HepG2 (cell line): ENCODE data around the gene PTPN13. TPM values are rescaled to one million over a fixed set of nuclear protein-coding genes. Genes with fewer than 3 reads are reported as not detected.

Source experiments
- DNMT3B ChIP-seq: conservative IDR thresholded peaks from 2 replicates; pipeline ENCODE4 v1.6.1; 2016; ENCODE audit warnings: missing biosample characterization, control low read depth
- GTF2F1 ChIP-seq: fragments of 150-350 bp; IDR thresholded peaks from 2 replicates; pipeline ENCODE4 v1.6.1; 2014; ENCODE audit warnings: low read length
- HMG20B ChIP-seq: conservative IDR thresholded peaks from 2 replicates; pipeline ENCODE4 v1.6.1; 2016; ENCODE audit warnings: missing genetic modification reagents, missing compliant biosample characterization
- KMT2B ChIP-seq: IDR thresholded peaks from 2 replicates; pipeline ENCODE4 v1.6.1; 2016; ENCODE audit warnings: missing genetic modification reagents, missing compliant biosample characterization
- MATR3 ChIP-seq: sonication (generic); formaldehyde crosslinking; IDR thresholded peaks from 2 replicates; pipeline ENCODE4 v1.4.0; 2020; ENCODE audit warnings: missing genetic modification reagents
- MIER3 ChIP-seq: IDR thresholded peaks from 2 replicates; pipeline ENCODE4 v1.6.1; 2016; ENCODE audit warnings: missing compliant biosample characterization, borderline replicate concordance
- NAIF1 ChIP-seq: sonication (generic); formaldehyde crosslinking; IDR thresholded peaks from 2 replicates; pipeline ENCODE4 v1.5.0; 2020; ENCODE audit warnings: mild to moderate bottlenecking, missing genetic modification reagents, borderline replicate concordance
- NFKB2 ChIP-seq: sonication (generic); formaldehyde crosslinking; IDR thresholded peaks from 2 replicates; pipeline ENCODE4 v1.4.0; 2020; ENCODE audit warnings: missing genetic modification reagents, borderline replicate concordance
- NRL ChIP-seq: sonication (generic); formaldehyde crosslinking; IDR thresholded peaks from 2 replicates; pipeline ENCODE4 v1.5.0; 2020; ENCODE audit warnings: missing genetic modification reagents, mild to moderate bottlenecking, moderate library complexity, borderline replicate concordance
- RBFOX2 ChIP-seq: fragments of 200-400 bp; formaldehyde crosslinking; IDR thresholded peaks from 2 replicates; pipeline ENCODE4 v1.6.1; 2017; ENCODE audit warnings: low read depth, mild to moderate bottlenecking, low read length
- SNAI1 ChIP-seq: sonication (generic); formaldehyde crosslinking; IDR thresholded peaks from 2 replicates; pipeline ENCODE4 v1.5.0; 2020; ENCODE audit warnings: mild to moderate bottlenecking, missing genetic modification reagents, borderline replicate concordance
- ZFP82 ChIP-seq: sonication (generic); formaldehyde crosslinking; IDR thresholded peaks from 2 replicates; pipeline ENCODE4 v1.5.1; 2020; ENCODE audit warnings: mild to moderate bottlenecking, missing genetic modification reagents, borderline replicate concordance
- ZNF138 ChIP-seq: sonication (generic); formaldehyde crosslinking; IDR thresholded peaks from 2 replicates; pipeline ENCODE4 v1.5.0; 2020; ENCODE audit warnings: mild to moderate bottlenecking, low read depth, missing genetic modification reagents
- ZNF24 ChIP-seq: fragments of 450-650 bp; IDR thresholded peaks from 2 replicates; pipeline ENCODE4 v1.6.1; 2017; ENCODE audit warnings: antibody characterized with exemption, mild to moderate bottlenecking
- polyA plus RNA-seq, 8 experiments: library from polyadenylated mRNA; depleted of rRNA in 3 of 8; stranded (reverse) in 7 of 8; unstranded in 1 of 8; fragments of >200 nt; fragmentation: Illumina TruSeq in 4 of 8; extraction: Trizol in 4 of 8; gene quantifications; 2 replicates each; pipeline versions ENCODE4 v1.2.1 to v1.2.3, GENCODE V29; 2011 to 2016; ENCODE audit warnings: low read depth in 4 of 8, missing spikeins in 1 of 8, mixed read lengths in 1 of 8; ENCODE audit not compliant: insufficient read depth in 1 of 8
- total RNA-seq, 5 experiments: library from RNA; depleted of rRNA; stranded (reverse); fragments of >200 nt; fragmentation: Illumina TruSeq; extraction: Trizol; gene quantifications; 2 replicates each; pipeline ENCODE4 v1.2.3, GENCODE V29; 2016; ENCODE audit warnings: low read depth in 1 of 5
- TF ChIP-seq, protein P1 (sequence below): sonication (generic); formaldehyde crosslinking; IDR thresholded peaks from 2 replicates; pipeline ENCODE4 v1.8.0; 2022; ENCODE audit warnings: mild to moderate bottlenecking, missing genetic modification reagents; ENCODE audit not compliant: insufficient replicate concordance
- TF ChIP-seq, protein P2 (sequence below): sonication (generic); formaldehyde crosslinking; IDR thresholded peaks from 2 replicates; pipeline ENCODE4 v1.5.0; 2020; ENCODE audit warnings: missing genetic modification reagents
- TF ChIP-seq, protein P3 (sequence below): sonication (generic); formaldehyde crosslinking; IDR thresholded peaks from 2 replicates; pipeline ENCODE4 v1.5.0; 2020; ENCODE audit warnings: missing genetic modification reagents
- TF ChIP-seq, protein P4 (sequence below): sonication (generic); formaldehyde crosslinking; IDR thresholded peaks from 2 replicates; pipeline ENCODE4 v1.4.0; 2020; ENCODE audit warnings: missing genetic modification reagents
- TF ChIP-seq, protein P5 (sequence below): sonication (generic); formaldehyde crosslinking; IDR thresholded peaks from 2 replicates; pipeline ENCODE4 v1.9.0; 2022; ENCODE audit warnings: missing genetic modification reagents, mild to moderate bottlenecking, borderline replicate concordance

The PTPN13 gene
- total and polyA plus RNA-seq, 2 of the 13 experiments (the other 11 are each of a cell fraction or from before 2014, with no cell fraction given) = not detected

DNA sequence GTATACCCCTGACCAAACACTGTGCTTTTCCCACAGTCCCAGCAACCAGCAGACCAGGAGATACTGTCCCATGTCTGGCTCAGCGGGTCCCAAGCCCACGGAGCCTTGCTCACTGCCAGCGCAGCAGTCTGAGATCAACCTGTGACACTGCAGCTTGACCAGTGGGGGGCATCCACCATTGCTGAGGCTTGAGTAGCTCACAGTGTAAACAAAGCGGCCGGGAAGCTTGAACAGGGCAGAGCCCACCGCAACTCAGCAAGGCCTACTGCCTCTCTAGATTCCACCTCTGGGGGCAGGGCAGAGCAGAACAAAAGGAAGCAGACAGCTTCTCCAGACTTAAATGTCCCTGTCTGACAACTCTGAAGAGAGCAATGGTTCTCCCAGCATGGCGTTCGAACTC is 197.0 kb downstream of the PTPN13 start (continued):
- TF ChIP-seq, protein P1, sequence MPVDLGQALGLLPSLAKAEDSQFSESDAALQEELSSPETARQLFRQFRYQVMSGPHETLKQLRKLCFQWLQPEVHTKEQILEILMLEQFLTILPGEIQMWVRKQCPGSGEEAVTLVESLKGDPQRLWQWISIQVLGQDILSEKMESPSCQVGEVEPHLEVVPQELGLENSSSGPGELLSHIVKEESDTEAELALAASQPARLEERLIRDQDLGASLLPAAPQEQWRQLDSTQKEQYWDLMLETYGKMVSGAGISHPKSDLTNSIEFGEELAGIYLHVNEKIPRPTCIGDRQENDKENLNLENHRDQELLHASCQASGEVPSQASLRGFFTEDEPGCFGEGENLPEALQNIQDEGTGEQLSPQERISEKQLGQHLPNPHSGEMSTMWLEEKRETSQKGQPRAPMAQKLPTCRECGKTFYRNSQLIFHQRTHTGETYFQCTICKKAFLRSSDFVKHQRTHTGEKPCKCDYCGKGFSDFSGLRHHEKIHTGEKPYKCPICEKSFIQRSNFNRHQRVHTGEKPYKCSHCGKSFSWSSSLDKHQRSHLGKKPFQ (CRISPR knock-in tag) = no peak
- TF ChIP-seq, protein P2, sequence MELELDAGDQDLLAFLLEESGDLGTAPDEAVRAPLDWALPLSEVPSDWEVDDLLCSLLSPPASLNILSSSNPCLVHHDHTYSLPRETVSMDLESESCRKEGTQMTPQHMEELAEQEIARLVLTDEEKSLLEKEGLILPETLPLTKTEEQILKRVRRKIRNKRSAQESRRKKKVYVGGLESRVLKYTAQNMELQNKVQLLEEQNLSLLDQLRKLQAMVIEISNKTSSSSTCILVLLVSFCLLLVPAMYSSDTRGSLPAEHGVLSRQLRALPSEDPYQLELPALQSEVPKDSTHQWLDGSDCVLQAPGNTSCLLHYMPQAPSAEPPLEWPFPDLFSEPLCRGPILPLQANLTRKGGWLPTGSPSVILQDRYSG (CRISPR knock-in tag) = no peak
- TF ChIP-seq DNMT3B (CRISPR knock-in tag) (no peak), ZFP82 (CRISPR knock-in tag) (no peak), NAIF1 (CRISPR knock-in tag) (no peak), MIER3 (no peak), KMT2B (CRISPR knock-in tag) (no peak), RBFOX2 (no peak), HMG20B (CRISPR knock-in tag) (no peak), NRL (CRISPR knock-in tag) (no peak), ZNF138 (CRISPR knock-in tag) (no peak), MATR3 (no peak), NFKB2 (CRISPR knock-in tag) (peak; percentile 63; the same call in 1 of the 2 replicates), SNAI1 (CRISPR knock-in tag) (no peak), GTF2F1 (no peak), ZNF24 (no peak)
- TF ChIP-seq, protein P3, sequence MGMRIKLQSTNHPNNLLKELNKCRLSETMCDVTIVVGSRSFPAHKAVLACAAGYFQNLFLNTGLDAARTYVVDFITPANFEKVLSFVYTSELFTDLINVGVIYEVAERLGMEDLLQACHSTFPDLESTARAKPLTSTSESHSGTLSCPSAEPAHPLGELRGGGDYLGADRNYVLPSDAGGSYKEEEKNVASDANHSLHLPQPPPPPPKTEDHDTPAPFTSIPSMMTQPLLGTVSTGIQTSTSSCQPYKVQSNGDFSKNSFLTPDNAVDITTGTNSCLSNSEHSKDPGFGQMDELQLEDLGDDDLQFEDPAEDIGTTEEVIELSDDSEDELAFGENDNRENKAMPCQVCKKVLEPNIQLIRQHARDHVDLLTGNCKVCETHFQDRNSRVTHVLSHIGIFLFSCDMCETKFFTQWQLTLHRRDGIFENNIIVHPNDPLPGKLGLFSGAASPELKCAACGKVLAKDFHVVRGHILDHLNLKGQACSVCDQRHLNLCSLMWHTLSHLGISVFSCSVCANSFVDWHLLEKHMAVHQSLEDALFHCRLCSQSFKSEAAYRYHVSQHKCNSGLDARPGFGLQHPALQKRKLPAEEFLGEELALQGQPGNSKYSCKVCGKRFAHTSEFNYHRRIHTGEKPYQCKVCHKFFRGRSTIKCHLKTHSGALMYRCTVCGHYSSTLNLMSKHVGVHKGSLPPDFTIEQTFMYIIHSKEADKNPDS (CRISPR knock-in tag) = no peak
- TF ChIP-seq, protein P4, sequence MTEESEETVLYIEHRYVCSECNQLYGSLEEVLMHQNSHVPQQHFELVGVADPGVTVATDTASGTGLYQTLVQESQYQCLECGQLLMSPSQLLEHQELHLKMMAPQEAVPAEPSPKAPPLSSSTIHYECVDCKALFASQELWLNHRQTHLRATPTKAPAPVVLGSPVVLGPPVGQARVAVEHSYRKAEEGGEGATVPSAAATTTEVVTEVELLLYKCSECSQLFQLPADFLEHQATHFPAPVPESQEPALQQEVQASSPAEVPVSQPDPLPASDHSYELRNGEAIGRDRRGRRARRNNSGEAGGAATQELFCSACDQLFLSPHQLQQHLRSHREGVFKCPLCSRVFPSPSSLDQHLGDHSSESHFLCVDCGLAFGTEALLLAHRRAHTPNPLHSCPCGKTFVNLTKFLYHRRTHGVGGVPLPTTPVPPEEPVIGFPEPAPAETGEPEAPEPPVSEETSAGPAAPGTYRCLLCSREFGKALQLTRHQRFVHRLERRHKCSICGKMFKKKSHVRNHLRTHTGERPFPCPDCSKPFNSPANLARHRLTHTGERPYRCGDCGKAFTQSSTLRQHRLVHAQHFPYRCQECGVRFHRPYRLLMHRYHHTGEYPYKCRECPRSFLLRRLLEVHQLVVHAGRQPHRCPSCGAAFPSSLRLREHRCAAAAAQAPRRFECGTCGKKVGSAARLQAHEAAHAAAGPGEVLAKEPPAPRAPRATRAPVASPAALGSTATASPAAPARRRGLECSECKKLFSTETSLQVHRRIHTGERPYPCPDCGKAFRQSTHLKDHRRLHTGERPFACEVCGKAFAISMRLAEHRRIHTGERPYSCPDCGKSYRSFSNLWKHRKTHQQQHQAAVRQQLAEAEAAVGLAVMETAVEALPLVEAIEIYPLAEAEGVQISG (CRISPR knock-in tag) = peak; percentile 66
- TF ChIP-seq, protein P5, sequence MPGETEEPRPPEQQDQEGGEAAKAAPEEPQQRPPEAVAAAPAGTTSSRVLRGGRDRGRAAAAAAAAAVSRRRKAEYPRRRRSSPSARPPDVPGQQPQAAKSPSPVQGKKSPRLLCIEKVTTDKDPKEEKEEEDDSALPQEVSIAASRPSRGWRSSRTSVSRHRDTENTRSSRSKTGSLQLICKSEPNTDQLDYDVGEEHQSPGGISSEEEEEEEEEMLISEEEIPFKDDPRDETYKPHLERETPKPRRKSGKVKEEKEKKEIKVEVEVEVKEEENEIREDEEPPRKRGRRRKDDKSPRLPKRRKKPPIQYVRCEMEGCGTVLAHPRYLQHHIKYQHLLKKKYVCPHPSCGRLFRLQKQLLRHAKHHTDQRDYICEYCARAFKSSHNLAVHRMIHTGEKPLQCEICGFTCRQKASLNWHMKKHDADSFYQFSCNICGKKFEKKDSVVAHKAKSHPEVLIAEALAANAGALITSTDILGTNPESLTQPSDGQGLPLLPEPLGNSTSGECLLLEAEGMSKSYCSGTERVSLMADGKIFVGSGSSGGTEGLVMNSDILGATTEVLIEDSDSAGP = peak; percentile 48; the same call in 1 of the 2 replicates
